ENCODE results near the gene IL3. TPM values are rescaled to one million over a fixed set of nuclear protein-coding genes. Genes with fewer than 3 reads are reported as not detected.

The IL3 gene
- total and polyA plus RNA-seq, 9 of the 15 experiments (the other 6 are each of a cell fraction or from before 2014, with no cell fraction given), result not detected

DNA sequence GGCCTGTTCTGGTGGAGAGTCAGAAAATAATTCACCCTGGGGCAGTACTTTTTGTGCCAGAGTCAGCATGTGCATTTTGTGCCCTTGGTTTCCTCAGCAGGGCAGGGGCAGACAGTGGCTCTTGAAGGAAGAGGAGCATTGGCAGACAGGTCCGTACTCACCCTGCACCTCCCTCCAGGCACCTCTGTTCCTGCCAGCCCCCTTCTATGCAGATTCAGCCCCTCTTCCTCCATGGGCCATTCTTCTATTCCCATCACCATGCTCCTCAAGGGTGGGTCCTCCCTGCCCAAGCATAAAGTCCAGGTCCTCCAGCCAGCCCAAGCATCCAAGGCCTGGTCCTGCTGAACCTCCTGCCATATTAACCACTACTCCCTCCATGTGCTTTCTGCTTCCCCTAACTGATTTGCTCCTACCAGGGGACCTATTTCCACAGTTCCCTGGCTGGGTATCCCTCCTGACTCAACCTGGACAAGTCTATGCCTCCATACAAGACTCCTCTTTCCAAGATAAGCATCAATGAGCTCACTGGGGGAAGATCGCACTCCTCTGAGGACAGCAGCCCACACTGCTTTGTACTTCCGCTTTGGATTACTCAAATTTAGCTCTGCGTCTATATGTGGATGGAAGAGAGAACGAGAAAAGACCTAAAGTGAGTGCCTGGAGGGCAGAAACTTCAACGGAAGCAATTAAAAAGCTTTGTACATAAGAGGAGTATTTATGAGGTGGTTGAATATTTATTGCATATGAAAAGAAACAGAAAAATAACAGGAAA lies 39.7 kb upstream of the IL3 start (continued):
- TF ChIP-seq ZBTB7A (IDR thresholded peaks at IDR 0.05; ENCODE audit: borderline replicate concordance, control insufficient read depth, low read depth, low read length), result no peak
- TF ChIP-seq ZBTB2 (IDR thresholded peaks at IDR 0.05), result no peak
- no peak for TF ChIP-seq NFE2L1 (tag; IDR thresholded peaks at IDR 0.05; ENCODE audit: borderline replicate concordance, low read depth)
- no peak for TF ChIP-seq GTF2F1 (IDR thresholded peaks at IDR 0.05; ENCODE audit: low read depth, low read length)
- TF ChIP-seq CTBP1 (IDR thresholded peaks at IDR 0.05; ENCODE audit: borderline replicate concordance), result peak; percentile 84; the same call in 1 of the 2 replicates
- TF ChIP-seq NCOA1 (IDR thresholded peaks at IDR 0.05; ENCODE audit: low read depth), result no peak
- TF ChIP-seq MYBL2 (IDR thresholded peaks at IDR 0.05; ENCODE audit: low read depth), result no peak
- TF ChIP-seq MYBL2 (CRISPR knock-in tag; IDR thresholded peaks at IDR 0.05; ENCODE audit: borderline replicate concordance), result no peak
- no peak for TF ChIP-seq PHB2 (IDR thresholded peaks at IDR 0.05; ENCODE audit: low read depth)
- TF ChIP-seq C11orf30 (IDR thresholded peaks at IDR 0.05; ENCODE audit: low read depth), result no peak
- no peak for TF ChIP-seq NR2C2 (CRISPR knock-in tag; IDR thresholded peaks at IDR 0.05)
- no peak for TF ChIP-seq NR2C2 (tag; IDR thresholded peaks at IDR 0.05)
- TF ChIP-seq PTRF (tag; IDR thresholded peaks at IDR 0.05), result no peak
- TF ChIP-seq ETV5 (CRISPR knock-in tag; IDR thresholded peaks at IDR 0.05; ENCODE audit: low read depth), result no peak
- TF ChIP-seq EP300 (IDR thresholded peaks at IDR 0.05; ENCODE audit: low read length), result 0 out of 2 replicates have a peak, but pooled peaks have one; percentile 12
- TF ChIP-seq PHB (CRISPR knock-in tag; IDR thresholded peaks at IDR 0.05), result no peak
- TF ChIP-seq, protein P1, sequence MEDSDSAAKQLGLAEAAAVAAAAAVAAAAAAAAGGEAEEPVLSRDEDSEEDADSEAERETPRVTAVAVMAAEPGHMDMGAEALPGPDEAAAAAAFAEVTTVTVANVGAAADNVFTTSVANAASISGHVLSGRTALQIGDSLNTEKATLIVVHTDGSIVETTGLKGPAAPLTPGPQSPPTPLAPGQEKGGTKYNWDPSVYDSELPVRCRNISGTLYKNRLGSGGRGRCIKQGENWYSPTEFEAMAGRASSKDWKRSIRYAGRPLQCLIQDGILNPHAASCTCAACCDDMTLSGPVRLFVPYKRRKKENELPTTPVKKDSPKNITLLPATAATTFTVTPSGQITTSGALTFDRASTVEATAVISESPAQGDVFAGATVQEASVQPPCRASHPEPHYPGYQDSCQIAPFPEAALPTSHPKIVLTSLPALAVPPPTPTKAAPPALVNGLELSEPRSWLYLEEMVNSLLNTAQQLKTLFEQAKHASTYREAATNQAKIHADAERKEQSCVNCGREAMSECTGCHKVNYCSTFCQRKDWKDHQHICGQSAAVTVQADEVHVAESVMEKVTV (CRISPR knock-in tag; IDR thresholded peaks at IDR 0.05), result no peak
- TF ChIP-seq TOE1 (IDR thresholded peaks at IDR 0.05; ENCODE audit: borderline replicate concordance), result no peak
- TF ChIP-seq TOE1 (CRISPR knock-in tag; IDR thresholded peaks at IDR 0.05; ENCODE audit: borderline replicate concordance, low read depth), result no peak
- TF ChIP-seq, protein P2, sequence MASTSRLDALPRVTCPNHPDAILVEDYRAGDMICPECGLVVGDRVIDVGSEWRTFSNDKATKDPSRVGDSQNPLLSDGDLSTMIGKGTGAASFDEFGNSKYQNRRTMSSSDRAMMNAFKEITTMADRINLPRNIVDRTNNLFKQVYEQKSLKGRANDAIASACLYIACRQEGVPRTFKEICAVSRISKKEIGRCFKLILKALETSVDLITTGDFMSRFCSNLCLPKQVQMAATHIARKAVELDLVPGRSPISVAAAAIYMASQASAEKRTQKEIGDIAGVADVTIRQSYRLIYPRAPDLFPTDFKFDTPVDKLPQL (IDR thresholded peaks at IDR 0.05; ENCODE audit: extremely low read depth, insufficient read length), result no peak
- no peak for TF ChIP-seq HOXB6 (CRISPR knock-in tag; IDR thresholded peaks at IDR 0.05; ENCODE audit: borderline replicate concordance)
- TF ChIP-seq LEF1 (IDR thresholded peaks at IDR 0.05), result no peak
- TF ChIP-seq ELF4 (CRISPR knock-in tag; IDR thresholded peaks at IDR 0.05), result no peak

Data from K562 (cell line).